Neural cell (in vitro differentiated cells): Measurements from ENCODE around the gene RAB40C. TPM values are rescaled to one million over a fixed set of nuclear protein-coding genes. Genes with fewer than 3 reads are reported as not detected.

Experiments
- H2AFZ ChIP-seq: fragments of 200-600, 300-800 bp; sonication (generic), shearing (Covaris generic); 2 replicates; pipeline ENCODE4 v1.6.0; 2014; ENCODE audit warnings: low read depth, mild to moderate bottlenecking, antibody characterized with exemption, low read length, moderate library complexity
- H3F3A ChIP-seq: fragments of 200-600 bp; shearing (Covaris generic); 2 replicates; pipeline ENCODE4 v1.6.1; 2016; ENCODE audit warnings: mild to moderate bottlenecking, moderate library complexity, mixed read lengths, antibody characterized with exemption, low read length; ENCODE audit not compliant: insufficient read depth, poor library complexity, severe bottlenecking
- H3K27ac ChIP-seq: fragments of 200-600, 300-800 bp; sonication (generic), shearing (Covaris generic); 2 replicates; pipeline ENCODE4 v1.5.1; 2014; ENCODE audit warnings: mild to moderate bottlenecking, low read length, moderate library complexity
- H3K27me3 ChIP-seq: fragments of 300-800, 200-600 bp; sonication (generic), shearing (Covaris generic); 2 replicates; pipeline ENCODE4 v1.6.0; 2014; ENCODE audit warnings: mild to moderate bottlenecking, low read depth, low read length, moderate library complexity; ENCODE audit not compliant: insufficient read depth
- H3K36me3 ChIP-seq: fragments of 300-800, 200-600 bp; sonication (generic), shearing (Covaris generic); 2 replicates; pipeline ENCODE4 v1.5.1; 2014; ENCODE audit warnings: mild to moderate bottlenecking, antibody characterized with exemption, low read length, moderate library complexity; ENCODE audit not compliant: insufficient read depth
- H3K4me2 ChIP-seq: fragments of 300-800, 200-600 bp; sonication (generic), shearing (Covaris generic); 2 replicates; pipeline ENCODE4 v1.6.0; 2014; ENCODE audit warnings: mild to moderate bottlenecking, low read length
- H3K4me3 ChIP-seq: fragments of 300-800, 200-600 bp; sonication (generic), shearing (Covaris generic); 2 replicates; pipeline ENCODE4 v1.5.1; 2014; ENCODE audit warnings: mild to moderate bottlenecking, low read length, moderate library complexity
- H3K79me2 ChIP-seq: fragments of 200-600 bp; shearing (Covaris generic); replicated peaks from 2 replicates; pipeline ENCODE4 v1.6.0; 2014; ENCODE audit warnings: mild to moderate bottlenecking, low read length, moderate library complexity; ENCODE audit not compliant: insufficient read depth
- H3K9ac ChIP-seq: fragments of 300-800, 200-600 bp; sonication (generic), shearing (Covaris generic); 2 replicates; pipeline ENCODE4 v1.6.1; 2016; ENCODE audit warnings: mild to moderate bottlenecking, low read length, mixed read lengths
- H3K9me2 ChIP-seq: fragments of 200-600 bp; shearing (Covaris generic); 2 replicates; pipeline ENCODE4 v1.6.1; 2016; ENCODE audit warnings: mild to moderate bottlenecking, low read length, mixed read lengths; ENCODE audit not compliant: insufficient read depth
- H3K9me3 ChIP-seq: fragments of 200-600, 300-800 bp; sonication (generic), shearing (Covaris generic); 2 replicates; pipeline ENCODE4 v1.6.1; 2016; ENCODE audit warnings: mild to moderate bottlenecking, mixed run types, low read length, moderate library complexity, mixed read lengths
- H4K20me1 ChIP-seq: fragments of 200-600 bp; shearing (Covaris generic); 2 replicates; pipeline ENCODE4 v1.6.1; 2016; ENCODE audit warnings: mild to moderate bottlenecking, mixed run types; ENCODE audit not compliant: insufficient read depth
- CTCF ChIP-seq: fragments of 450-650 bp; IDR thresholded peaks from 2 replicates; pipeline ENCODE4 v1.5.1; 2014; ENCODE audit warnings: antibody characterized with exemption, mild to moderate bottlenecking, moderate library complexity; ENCODE audit not compliant: poor library complexity, severe bottlenecking
- EZH2 ChIP-seq: fragments of 200-600, 300-800 bp; shearing (Covaris generic), sonication (generic); IDR thresholded peaks from 2 replicates; pipeline ENCODE4 v1.6.1; 2014; ENCODE audit warnings: antibody characterized with exemption, low read length, borderline replicate concordance, mild to moderate bottlenecking; ENCODE audit not compliant: insufficient read depth, poor library complexity, severe bottlenecking
- MXI1 ChIP-seq: fragments of 450-650 bp; conservative IDR thresholded peaks from 2 replicates; pipeline ENCODE4 v1.6.1; 2014; ENCODE audit warnings: antibody characterized with exemption, mild to moderate bottlenecking; ENCODE audit not compliant: poor library complexity, severe bottlenecking
- POLR2AphosphoS5 ChIP-seq: IDR thresholded peaks from 2 replicates; pipeline ENCODE4 v1.6.1; 2012
- RAD21 ChIP-seq: fragments of 450-650 bp; conservative IDR thresholded peaks from 2 replicates; pipeline ENCODE4 v1.6.1; 2014; ENCODE audit warnings: antibody characterized with exemption, mild to moderate bottlenecking, moderate library complexity
- REST ChIP-seq: IDR thresholded peaks from 2 replicates; pipeline ENCODE4 v1.6.1; 2012; ENCODE audit warnings: borderline replicate concordance
- SMC3 ChIP-seq: fragments of 450-650 bp; conservative IDR thresholded peaks from 2 replicates; pipeline ENCODE4 v1.6.1; 2014; ENCODE audit warnings: antibody characterized with exemption, mild to moderate bottlenecking, moderate library complexity; ENCODE audit not compliant: poor library complexity
- TAF1 ChIP-seq: IDR thresholded peaks from 2 replicates; pipeline ENCODE4 v1.6.1; 2012; ENCODE audit warnings: low read depth
- polyA plus RNA-seq: library from polyadenylated mRNA; depleted of rRNA; stranded (reverse); fragments of >200 nt; gene quantifications from 2 replicates; pipeline ENCODE4 v1.2.3, GENCODE V29; 2014

The RAB40C gene
- polyA plus RNA-seq, 1 donor from 2014 or later = 40.7 TPM

DNA sequence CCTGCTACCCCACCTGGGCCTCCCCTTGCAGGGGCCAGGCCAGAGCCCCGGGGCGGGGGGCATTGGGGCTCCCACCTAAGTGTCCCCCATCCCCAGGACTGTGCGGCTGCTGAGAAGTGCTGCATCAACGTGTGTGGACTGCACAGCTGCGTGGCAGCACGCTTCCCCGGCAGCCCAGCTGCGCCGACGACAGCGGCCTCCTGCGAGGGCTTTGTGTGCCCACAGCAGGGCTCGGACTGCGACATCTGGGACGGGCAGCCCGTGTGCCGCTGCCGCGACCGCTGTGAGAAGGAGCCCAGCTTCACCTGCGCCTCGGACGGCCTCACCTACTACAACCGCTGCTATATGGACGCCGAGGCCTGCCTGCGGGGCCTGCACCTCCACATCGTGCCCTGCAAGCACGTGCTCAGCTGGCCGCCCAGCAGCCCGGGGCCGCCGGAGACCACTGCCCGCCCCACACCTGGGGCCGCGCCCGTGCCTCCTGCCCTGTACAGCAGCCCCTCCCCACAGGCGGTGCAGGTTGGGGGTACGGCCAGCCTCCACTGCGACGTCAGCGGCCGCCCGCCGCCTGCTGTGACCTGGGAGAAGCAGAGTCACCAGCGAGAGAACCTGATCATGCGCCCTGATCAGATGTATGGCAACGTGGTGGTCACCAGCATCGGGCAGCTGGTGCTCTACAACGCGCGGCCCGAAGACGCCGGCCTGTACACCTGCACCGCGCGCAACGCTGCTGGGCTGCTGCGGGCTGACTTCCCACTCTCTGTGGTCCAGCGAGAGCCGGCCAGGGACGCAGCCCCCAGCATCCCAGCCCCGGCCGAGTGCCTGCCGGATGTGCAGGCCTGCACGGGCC, 42.8 kb downstream of the RAB40C start:
- Histone ChIP-seq H3K27me3 (no peaks in the 10 kb centered on the region), H3K9ac (no peak overlapping the region), H3K36me3 (no peaks in the 10 kb centered on the region), H3K4me3 (no peak overlapping the region), H3F3A (no peaks in the 10 kb centered on the region), H4K20me1 (no peaks in the 10 kb centered on the region), H3K9me2 (no peaks in the 10 kb centered on the region), H3K9me3 (no peaks in the 10 kb centered on the region), H3K79me2 (no peaks in the 10 kb centered on the region), H2AFZ (no peak overlapping the region), H3K4me2 (no peak overlapping the region), H3K27ac (no peak overlapping the region)
- no peak for TF ChIP-seq TAF1
- TF ChIP-seq MXI1 = no peak
- TF ChIP-seq RAD21 = no peak
- TF ChIP-seq REST = no peak
- TF ChIP-seq POLR2AphosphoS5 = no peak
- TF ChIP-seq EZH2 = no peak
- no peak for TF ChIP-seq CTCF
- no peak for TF ChIP-seq SMC3

GRCh38 chr16:633336-634050, 43.6 kb downstream of the RAB40C start:
- H3K27ac ChIP-seq = no peak overlapping the region
- no peak overlapping the region for H3K4me2 ChIP-seq
- H2AFZ ChIP-seq = no peak overlapping the region
- no peaks in the 10 kb centered on the region for H3K79me2 ChIP-seq
- H3K9ac ChIP-seq = no peak overlapping the region
- H3K27me3 ChIP-seq = no peaks in the 10 kb centered on the region
- H3K36me3 ChIP-seq = no peaks in the 10 kb centered on the region
- TF ChIP-seq MXI1 (no peak), SMC3 (no peak), POLR2AphosphoS5 (no peak), EZH2 (no peak)
- H3K9me2 ChIP-seq = no peaks in the 10 kb centered on the region
- H3K9me3 ChIP-seq = no peaks in the 10 kb centered on the region
- H3K4me3 ChIP-seq = no peak overlapping the region
- H4K20me1 ChIP-seq = no peaks in the 10 kb centered on the region
- no peaks in the 10 kb centered on the region for H3F3A ChIP-seq
